ENCODE data around the gene CHCHD1.
A peak's percentile ranks its signal among the peaks of the same experiment; 100 is the strongest.

The CHCHD1 gene

DNA sequence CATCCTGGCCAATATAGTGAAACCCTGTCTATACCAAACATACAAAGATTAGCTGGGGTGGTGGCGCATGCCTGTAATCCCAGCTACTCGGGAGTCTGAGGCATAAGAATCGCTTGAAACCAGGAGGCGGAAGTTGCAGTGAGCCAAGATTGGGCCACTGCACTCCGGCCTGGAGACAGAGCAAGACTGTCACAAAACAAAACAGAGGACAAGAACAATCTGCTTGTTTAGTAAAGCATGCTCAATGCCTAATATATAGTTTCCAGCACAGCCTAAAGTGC lies 39.5 kb upstream of the CHCHD1 start:
- Histone ChIP-seq H3K27me3 (replicated peaks; ENCODE audit: control insufficient read depth, insufficient read depth, low read length) (no peaks in the 10 kb centered on the region), H3K36me3 (ENCODE audit: control insufficient read depth, insufficient read depth, low read length) (peaks cover 6% of the 10 kb centered on the region), H3K4me3 (replicated peaks; ENCODE audit: low read depth, low read length) (no peak overlapping the region)
- TF ChIP-seq, protein P1, sequence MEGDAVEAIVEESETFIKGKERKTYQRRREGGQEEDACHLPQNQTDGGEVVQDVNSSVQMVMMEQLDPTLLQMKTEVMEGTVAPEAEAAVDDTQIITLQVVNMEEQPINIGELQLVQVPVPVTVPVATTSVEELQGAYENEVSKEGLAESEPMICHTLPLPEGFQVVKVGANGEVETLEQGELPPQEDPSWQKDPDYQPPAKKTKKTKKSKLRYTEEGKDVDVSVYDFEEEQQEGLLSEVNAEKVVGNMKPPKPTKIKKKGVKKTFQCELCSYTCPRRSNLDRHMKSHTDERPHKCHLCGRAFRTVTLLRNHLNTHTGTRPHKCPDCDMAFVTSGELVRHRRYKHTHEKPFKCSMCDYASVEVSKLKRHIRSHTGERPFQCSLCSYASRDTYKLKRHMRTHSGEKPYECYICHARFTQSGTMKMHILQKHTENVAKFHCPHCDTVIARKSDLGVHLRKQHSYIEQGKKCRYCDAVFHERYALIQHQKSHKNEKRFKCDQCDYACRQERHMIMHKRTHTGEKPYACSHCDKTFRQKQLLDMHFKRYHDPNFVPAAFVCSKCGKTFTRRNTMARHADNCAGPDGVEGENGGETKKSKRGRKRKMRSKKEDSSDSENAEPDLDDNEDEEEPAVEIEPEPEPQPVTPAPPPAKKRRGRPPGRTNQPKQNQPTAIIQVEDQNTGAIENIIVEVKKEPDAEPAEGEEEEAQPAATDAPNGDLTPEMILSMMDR (IDR thresholded peaks at IDR 0.05; ENCODE audit: insufficient read depth, low read length, poor library complexity, severe bottlenecking) = no peak
- no peak for DNase-seq (ENCODE audit: extremely low read depth, insufficient read length)

DNA sequence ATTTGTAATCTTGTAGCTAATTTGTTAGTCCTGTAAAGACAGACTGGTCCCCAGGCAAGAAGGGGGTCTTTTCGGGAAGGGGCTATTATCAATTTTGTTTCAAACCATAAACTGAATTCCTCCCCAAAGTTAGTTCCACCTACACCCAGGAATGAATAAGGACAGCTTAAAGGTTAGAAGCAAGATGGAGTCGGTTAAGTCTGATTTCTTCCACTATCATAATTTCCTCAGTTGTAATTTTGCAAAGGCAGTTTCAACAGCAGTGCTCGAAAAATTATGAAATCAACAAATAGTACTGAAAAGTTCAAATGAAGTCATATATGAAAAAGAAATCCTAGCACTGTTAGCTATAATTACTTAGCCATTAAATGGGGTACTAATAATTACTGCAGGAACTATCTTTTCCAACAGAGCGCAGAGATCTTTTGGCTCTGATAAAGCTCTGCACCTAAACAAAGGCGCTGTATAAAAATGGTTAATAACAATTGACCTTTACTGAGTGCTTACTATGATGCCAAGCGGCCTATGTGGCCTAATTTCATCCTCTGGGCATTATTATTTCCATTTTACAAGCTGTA lies 38.4 kb upstream of the CHCHD1 start:
- peaks cover 6% of the 10 kb centered on the region for H3K36me3 ChIP-seq (ENCODE audit: control insufficient read depth, insufficient read depth, low read length)
- TF ChIP-seq, protein P1 (IDR thresholded peaks at IDR 0.05; ENCODE audit: insufficient read depth, low read length, poor library complexity, severe bottlenecking) = no peak
- peak overlapping the region; percentile 97 for H3K4me3 ChIP-seq (replicated peaks; ENCODE audit: low read depth, low read length)
- H3K27me3 ChIP-seq (replicated peaks; ENCODE audit: control insufficient read depth, insufficient read depth, low read length) = no peaks in the 10 kb centered on the region
- DNase-seq (ENCODE audit: extremely low read depth, insufficient read length) = no peak

DNA sequence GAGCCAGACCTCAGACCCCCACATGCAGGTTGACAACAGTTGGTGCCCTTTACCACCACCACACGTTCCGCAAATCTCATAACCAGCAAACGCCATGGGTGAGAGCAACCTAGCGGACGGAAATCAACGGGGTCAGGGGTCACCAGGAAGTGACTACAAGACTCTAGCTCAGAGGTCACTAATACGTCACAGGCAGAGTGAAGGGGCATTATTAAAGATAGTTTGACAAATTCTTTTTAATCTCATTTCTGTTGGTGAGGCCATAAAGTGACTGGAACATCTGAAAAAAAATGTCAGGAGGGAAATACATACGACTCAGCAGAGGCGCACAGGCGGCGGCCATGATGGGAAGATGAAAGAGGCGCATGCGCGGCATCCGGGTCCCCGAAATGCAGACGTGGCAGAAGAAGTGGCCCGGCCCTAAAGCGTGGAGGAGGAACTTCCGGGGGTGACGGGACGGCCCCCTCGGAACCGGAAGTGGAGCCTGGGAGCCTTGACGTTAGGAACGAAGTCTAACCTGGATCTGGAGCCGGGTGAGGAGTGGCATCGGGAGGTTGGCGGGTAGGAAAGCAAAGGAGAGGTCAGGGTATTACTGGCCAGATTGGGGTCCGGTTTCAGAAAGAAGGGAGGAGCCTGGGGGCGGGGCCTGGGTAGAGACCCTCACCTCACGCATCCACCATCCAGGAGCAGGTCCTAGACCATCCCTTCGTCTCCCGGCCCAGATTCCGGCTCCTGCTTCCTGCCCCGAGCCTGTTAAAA lies 37.8 kb upstream of the CHCHD1 start, which contains the start of gene SEC24C:
TSS of gene SEC24C (plus strand) at position 468 of the 759 bp plus-strand sequence. CDS start 2,461 bp downstream, outside the sequence.
- peaks cover 9% of the 10 kb centered on the region for H3K36me3 ChIP-seq (ENCODE audit: control insufficient read depth, insufficient read depth, low read length)
- TF ChIP-seq, protein P1 (IDR thresholded peaks at IDR 0.05; ENCODE audit: insufficient read depth, low read length, poor library complexity, severe bottlenecking) = no peak
- DNase-seq (ENCODE audit: extremely low read depth, insufficient read length) = peak; percentile 91
- H3K4me3 ChIP-seq (replicated peaks; ENCODE audit: low read depth, low read length) = peak within 1 kb of the TSS; percentile 97
- no peaks in the 10 kb centered on the region for H3K27me3 ChIP-seq (replicated peaks; ENCODE audit: control insufficient read depth, insufficient read depth, low read length)

DNA sequence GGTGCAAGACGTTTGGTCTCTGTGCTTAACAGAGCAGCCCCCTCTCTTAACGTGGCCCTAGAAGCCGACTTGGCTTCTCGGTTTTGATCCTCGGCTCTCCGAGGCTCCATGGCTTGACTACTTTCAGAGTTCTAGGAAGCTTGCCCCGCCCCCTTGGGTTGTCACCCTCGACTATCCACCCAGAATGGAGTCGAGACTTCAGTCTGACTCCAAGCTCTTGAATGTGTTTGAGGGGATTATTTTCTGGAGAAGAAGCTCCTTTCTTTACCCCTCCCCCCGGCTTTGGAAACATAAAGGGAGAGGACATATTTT lies 37.2 kb upstream of the CHCHD1 start:
- no peak for DNase-seq (ENCODE audit: extremely low read depth, insufficient read length)
- Histone ChIP-seq H3K36me3 (ENCODE audit: control insufficient read depth, insufficient read depth, low read length) (peaks cover 9% of the 10 kb centered on the region), H3K27me3 (replicated peaks; ENCODE audit: control insufficient read depth, insufficient read depth, low read length) (no peaks in the 10 kb centered on the region), H3K4me3 (replicated peaks; ENCODE audit: low read depth, low read length) (peak overlapping the region; percentile 97)
- TF ChIP-seq, protein P1 (IDR thresholded peaks at IDR 0.05; ENCODE audit: insufficient read depth, low read length, poor library complexity, severe bottlenecking) = no peak

DNA sequence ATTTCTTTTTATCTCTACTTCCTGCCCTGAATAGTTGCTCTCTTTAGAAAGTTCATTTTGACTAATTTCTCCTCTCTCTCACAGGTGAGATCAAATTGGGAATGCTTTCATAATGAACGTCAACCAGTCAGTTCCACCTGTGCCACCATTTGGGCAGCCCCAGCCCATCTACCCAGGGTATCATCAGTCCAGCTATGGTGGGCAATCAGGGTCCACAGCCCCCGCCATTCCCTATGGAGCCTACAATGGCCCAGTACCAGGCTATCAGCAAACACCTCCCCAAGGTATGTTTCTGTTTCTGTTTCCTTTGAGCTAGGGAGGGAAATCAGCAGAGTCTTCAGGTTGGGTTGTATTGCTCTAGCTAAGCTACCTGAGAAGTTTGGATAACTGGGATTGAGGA lies 35.1 kb upstream of the CHCHD1 start:
- Histone ChIP-seq H3K36me3 (ENCODE audit: control insufficient read depth, insufficient read depth, low read length) (peaks cover 16% of the 10 kb centered on the region), H3K4me3 (replicated peaks; ENCODE audit: low read depth, low read length) (peak overlapping the region; percentile 7; the same call in 1 of the 2 replicates), H3K27me3 (replicated peaks; ENCODE audit: control insufficient read depth, insufficient read depth, low read length) (no peaks in the 10 kb centered on the region)
- TF ChIP-seq, protein P1 (IDR thresholded peaks at IDR 0.05; ENCODE audit: insufficient read depth, low read length, poor library complexity, severe bottlenecking) = no peak
- DNase-seq (ENCODE audit: extremely low read depth, insufficient read length) = no peak

Measured in GM06990 (cell line).